H1 (cell line): ENCODE measurements around the gene SLC30A10. TPM values are rescaled to one million over a fixed set of nuclear protein-coding genes. Genes with fewer than 3 reads are reported as not detected.
A peak's percentile ranks its signal among the peaks of the same experiment; 100 is the strongest.

ENCODE experiments used
- CTCF ChIA-PET: fragments of 300-600 bp; sonication (Branson Sonifier 250); formaldehyde crosslinking; loops from one replicate; lab custom pipeline; 2021; ENCODE audit not compliant: partially characterized antibody; lab: Charles Lee
- POLR2A ChIA-PET: fragments of 300-600 bp; sonication (Branson Sonifier 250); formaldehyde crosslinking; loops from one replicate; lab custom pipeline; 2021; ENCODE audit warnings: inconsistent platforms; ENCODE audit not compliant: partially characterized antibody; lab: Charles Lee
- DNase-seq, 2 experiments: peaks; one replicate each; pipeline versions ENCODE4 v3.0.0 to v3.0.0-alpha.2; 2010 to 2022; ENCODE audit warnings: low spot score in 2 of 2, low read depth in 1 of 2, mixed read lengths in 1 of 2
- FAIRE-seq: peaks from 2 replicates; lab custom pipeline; 2011; peaks lifted over from hg19 to GRCh38; lab: Jason Lieb, UNC
- H2AFZ ChIP-seq: 2 replicates; pipeline ENCODE4 v1.8.1; 2012; ENCODE audit warnings: low read length, inconsistent platforms
- H2AK5ac ChIP-seq: 2 replicates; pipeline ENCODE4 v1.6.1; 2013; ENCODE audit warnings: low read depth, low read length
- H2BK120ac ChIP-seq: replicated peaks from 2 replicates; pipeline ENCODE3; 2013; ENCODE audit warnings: low read depth, low read length, inconsistent platforms
- H2BK12ac ChIP-seq: 2 replicates; pipeline ENCODE4 v1.6.1; 2013; ENCODE audit warnings: low read depth, low read length
- H2BK15ac ChIP-seq: 2 replicates; pipeline ENCODE4 v1.6.1; 2013; ENCODE audit warnings: low read length
- H2BK20ac ChIP-seq: 2 replicates; pipeline ENCODE4 v1.6.1; 2013; ENCODE audit warnings: low read length
- H2BK5ac ChIP-seq: 2 replicates; pipeline ENCODE4 v1.6.1; 2013; ENCODE audit warnings: low read depth, low read length
- H3K14ac ChIP-seq: 2 replicates; pipeline ENCODE4 v1.6.1; 2013; ENCODE audit warnings: inconsistent platforms; ENCODE audit not compliant: insufficient read length
- H3K18ac ChIP-seq: 2 replicates; pipeline ENCODE4 v1.6.1; 2013; ENCODE audit warnings: low read length; ENCODE audit errors: extremely low read depth
- H3K23ac ChIP-seq: 2 replicates; pipeline ENCODE4 v1.6.1; 2013; ENCODE audit warnings: inconsistent platforms; ENCODE audit not compliant: insufficient read length
- H3K23me2 ChIP-seq: 2 replicates; pipeline ENCODE4 v1.6.1; 2013; ENCODE audit warnings: low read depth, low read length
- H3K27ac ChIP-seq: 2 replicates; pipeline ENCODE4 v1.6.1; 2011; ENCODE audit warnings: low read depth, low read length, inconsistent platforms
- H3K27me3 ChIP-seq, 4 experiments: replicated peaks in 1 of 4; 1 replicate in 1 of 4; 2 replicates in 3 of 4; pipeline versions ENCODE4 v1.6.1 to v1.8.1; 2011 to 2013; ENCODE audit warnings: low read length in 3 of 4, mild to moderate bottlenecking in 3 of 4, inconsistent platforms in 2 of 4, mixed read lengths in 2 of 4, moderate library complexity in 1 of 4; ENCODE audit not compliant: control insufficient read depth in 3 of 4, insufficient read depth in 3 of 4; ENCODE audit errors: extremely low read depth in 1 of 4
- H3K36me3 ChIP-seq, 4 experiments: 2 replicates each; pipeline versions ENCODE4 v1.6.1 to v1.8.1; 2011 to 2013; ENCODE audit warnings: mild to moderate bottlenecking in 4 of 4, low read length in 3 of 4, moderate library complexity in 2 of 4, control low read depth in 1 of 4, inconsistent platforms in 1 of 4; ENCODE audit not compliant: insufficient read depth in 4 of 4, control insufficient read depth in 2 of 4
- H3K4ac ChIP-seq: replicated peaks from 2 replicates; pipeline ENCODE3; 2013; ENCODE audit warnings: low read length, low read depth, mixed read lengths, inconsistent platforms; ENCODE audit not compliant: insufficient read length
- H3K4me1 ChIP-seq, 4 experiments: replicated peaks in 1 of 4; 1 replicate in 1 of 4; 2 replicates in 3 of 4; pipeline versions ENCODE4 v1.6.1 to v1.8.1; 2011 to 2013; ENCODE audit warnings: low read length in 3 of 4, inconsistent platforms in 2 of 4, mixed read lengths in 1 of 4; ENCODE audit not compliant: insufficient read depth in 4 of 4, control insufficient read depth in 3 of 4
- H3K4me2 ChIP-seq, 2 experiments: 2 replicates each; pipeline versions ENCODE4 v1.6.1 to v1.8.1; 2011 to 2013; ENCODE audit warnings: low read depth in 2 of 2, low read length in 2 of 2, control low read depth in 1 of 2, inconsistent platforms in 1 of 2, mild to moderate bottlenecking in 1 of 2; ENCODE audit not compliant: insufficient read depth in 1 of 2
- H3K4me3 ChIP-seq, 4 experiments: fragments of 200-600, 300-600 bp in 1 of 4; sonication (generic), shearing (Covaris generic), sonication (Bioruptor Twin) in 1 of 4; 2 replicates each; pipeline versions ENCODE4 v1.5.1 to v1.8.1; 2011 to 2016; ENCODE audit warnings: low read length in 4 of 4, low read depth in 3 of 4, control low read depth in 2 of 4, inconsistent platforms in 2 of 4, mild to moderate bottlenecking in 2 of 4, mixed read lengths in 1 of 4, moderate library complexity in 1 of 4; ENCODE audit not compliant: insufficient read depth in 2 of 4; ENCODE audit errors: extremely low read depth in 1 of 4
- H3K56ac ChIP-seq: replicated peaks from 2 replicates; pipeline ENCODE3; 2013; ENCODE audit warnings: low read depth, mild to moderate bottlenecking, mixed read lengths, low read length, inconsistent platforms; ENCODE audit not compliant: insufficient read length
- H3K79me1 ChIP-seq: 2 replicates; pipeline ENCODE4 v1.6.1; 2013; ENCODE audit warnings: low read depth, low read length, control low read depth
- H3K79me2 ChIP-seq, 2 experiments: 2 replicates each; pipeline versions ENCODE4 v1.6.1 to v1.8.1; 2012 to 2013; ENCODE audit warnings: low read length in 2 of 2, mild to moderate bottlenecking in 2 of 2, inconsistent platforms in 1 of 2; ENCODE audit not compliant: insufficient read depth in 2 of 2, control insufficient read depth in 1 of 2
- H3K9ac ChIP-seq, 4 experiments: replicated peaks in 1 of 4; 1 replicate in 1 of 4; 2 replicates in 3 of 4; pipeline versions ENCODE4 v1.6.1 to v1.8.1; 2011 to 2013; ENCODE audit warnings: low read depth in 3 of 4, low read length in 3 of 4, control low read depth in 2 of 4, mild to moderate bottlenecking in 2 of 4, moderate library complexity in 2 of 4, inconsistent platforms in 1 of 4; ENCODE audit errors: extremely low read depth in 1 of 4
- H3K9me3 ChIP-seq, 2 experiments: 2 replicates each; pipeline versions ENCODE4 v1.6.1 to v1.8.1; 2012 to 2013; ENCODE audit warnings: mild to moderate bottlenecking in 2 of 2, moderate library complexity in 2 of 2, control low read depth in 1 of 2, inconsistent platforms in 1 of 2, low read depth in 1 of 2, low read length in 1 of 2, mixed read lengths in 1 of 2; ENCODE audit not compliant: insufficient read depth in 2 of 2
- H4K20me1 ChIP-seq, 2 experiments: replicated peaks in 1 of 2; 2 replicates each; pipeline versions ENCODE3 to v1.8.1; 2011 to 2013; ENCODE audit warnings: inconsistent platforms in 2 of 2, low read length in 2 of 2, mild to moderate bottlenecking in 1 of 2; ENCODE audit not compliant: insufficient read depth in 2 of 2, control insufficient read depth in 1 of 2
- H4K5ac ChIP-seq: 2 replicates; pipeline ENCODE4 v1.6.1; 2013; ENCODE audit warnings: low read length, low read depth, mixed read lengths, inconsistent platforms; ENCODE audit not compliant: insufficient read length
- H4K8ac ChIP-seq: 2 replicates; pipeline ENCODE4 v1.8.0; 2013; ENCODE audit warnings: mild to moderate bottlenecking, moderate library complexity, low read length, inconsistent platforms; ENCODE audit not compliant: insufficient read depth; ENCODE audit errors: extremely low read depth
- H4K91ac ChIP-seq: replicated peaks from 2 replicates; pipeline ENCODE3; 2013; ENCODE audit warnings: low read length, mixed read lengths, inconsistent platforms; ENCODE audit not compliant: insufficient read length
- CEBPB ChIP-seq: IDR thresholded peaks from 2 replicates; pipeline ENCODE4 v1.6.1; 2012; ENCODE audit warnings: low read depth, low read length
- GTF2F1 ChIP-seq: IDR thresholded peaks from 2 replicates; pipeline ENCODE4 v1.6.1; 2012; ENCODE audit warnings: low read depth, low read length, improper control_type of control experiment, borderline replicate concordance
- WGBS, 2 experiments: shearing (Covaris generic) in 1 of 2; methylation state at CpG; one replicate each; pipeline versions ENCODE4 v1.1.6 to v1.1.7; 2013 to 2015; ENCODE audit warnings: low lambda C conversion rate in 2 of 2, mixed read lengths in 2 of 2, inconsistent platforms in 1 of 2, low coverage in 1 of 2, missing lambda C conversion rate in 1 of 2; ENCODE audit not compliant: insufficient replicate concordance in 2 of 2, insufficient coverage in 1 of 2, insufficient read length in 1 of 2; ENCODE audit errors: extremely low coverage in 1 of 2, missing lambda C conversion rate in 1 of 2; 5-methylcytosine and 5-hydroxymethylcytosine counted together
- polyA plus RNA-seq, 7 experiments: library from polyadenylated mRNA; depleted of rRNA in 3 of 7; stranded (reverse) in 5 of 7; unstranded in 2 of 7; fragments of >200 nt in 5 of 7; fragments of 200-250 nt in 2 of 7; gene quantifications; 1 replicate in 5 of 7; 2 replicates in 1 of 7; 4 replicates in 1 of 7; pipeline versions ENCODE4 v1.2.1 to v1.2.3, GENCODE V29; 2011 to 2013; ENCODE audit warnings: missing spikeins in 2 of 7, mixed read lengths in 2 of 7
- total RNA-seq: library from RNA; stranded (reverse); fragmentation: NEBNext Ultra II Directional; extraction: Animal tissue kit (Norgen Biotek cat#: 25700); gene quantifications from 2 replicates; pipeline ENCODE4 v1.2.1, GENCODE V29; 2021

Gene SLC30A10
- total and polyA plus RNA-seq, 2 of the 8 experiments (the other 6 are each of a cell fraction or from before 2014, with no cell fraction given): 0.23 to 0.61 TPM

DNA sequence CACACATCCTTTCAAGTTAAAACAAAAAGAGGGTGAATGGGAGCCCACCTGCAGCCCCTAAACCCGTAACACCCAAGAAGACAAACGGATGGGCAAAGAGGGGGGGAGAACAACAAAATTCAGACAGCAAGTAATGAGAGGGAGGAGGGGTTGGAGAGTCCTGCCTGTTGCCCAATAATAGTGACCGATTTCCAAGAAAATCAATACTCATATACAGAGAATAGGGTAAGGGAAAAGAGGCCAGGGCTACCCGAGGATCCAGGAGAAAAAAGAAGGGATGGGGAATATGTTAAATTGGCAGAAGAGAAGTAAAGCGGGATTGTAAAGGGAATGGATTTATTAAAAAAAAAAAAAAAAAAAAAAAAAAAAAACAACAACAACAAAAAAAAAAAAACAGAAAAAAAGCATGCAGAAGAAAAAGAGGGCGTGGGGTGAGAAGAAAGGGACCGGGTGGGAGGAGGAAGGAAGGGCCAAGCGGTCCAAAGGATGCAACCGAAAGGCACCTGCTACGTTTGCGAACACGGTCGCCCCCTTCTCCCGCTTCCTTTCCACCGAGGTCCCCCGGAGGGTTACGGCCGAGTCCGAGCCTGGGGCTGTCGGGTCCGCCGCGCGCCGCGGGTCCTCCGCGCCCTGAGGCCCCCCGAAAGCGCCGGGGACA, 930 bp downstream of the SLC30A10 start:
- POLR2A ChIA-PET: interaction anchor here (0.8 to 1.5 kb wide), 4 partner anchors 10 to 93 kb away, joined by 3 to 5 read pairs (median 4); no protein-coding TSS in a partner anchor
- no peak overlapping the region for H3K18ac ChIP-seq
- no peak overlapping the region for H2BK120ac ChIP-seq
- no peak overlapping the region for H3K9ac ChIP-seq
- no peaks in the 10 kb centered on the region for H3K79me2 ChIP-seq
- H3K23ac ChIP-seq: no peak overlapping the region
- H3K23me2 ChIP-seq: peaks cover 11% of the 10 kb centered on the region; the same call in 1 of the 2 replicates
- DNase-seq (peak in 1 of 2 experiments; percentile 27), FAIRE-seq (no peak)
- peak overlapping the region; percentile 84 to 99 for H3K4me2 ChIP-seq
- no peak overlapping the region for H4K91ac ChIP-seq
- H2BK5ac ChIP-seq: 0 out of 2 replicates have a peak overlapping the region, but pooled peaks have one; percentile 13
- no peak overlapping the region for H2AK5ac ChIP-seq
- H3K36me3 ChIP-seq: no peaks in the 10 kb centered on the region
- peak overlapping the region; percentile 71; the same call in 1 of the 2 replicates for H4K8ac ChIP-seq
- H2BK20ac ChIP-seq: no peak overlapping the region
- WGBS, 2 experiments: 19 to 100% methylated on average over 1 to 25 of the region's 31 CpGs
- H2AFZ ChIP-seq: peak overlapping the region; percentile 77; the same call in 1 of the 2 replicates
- no peak overlapping the region for H3K14ac ChIP-seq
- no peaks in the 10 kb centered on the region for H3K79me1 ChIP-seq
- no peaks in the 10 kb centered on the region; a peak in 1 of 4 replicates for H3K9me3 ChIP-seq
- no peak overlapping the region for H3K4ac ChIP-seq
- H3K4me1 ChIP-seq: peaks cover 0 to 8% (median 4%) of the 10 kb centered on the region in 4 experiments; a peak in 3 of 7 replicates
- H3K4me3 ChIP-seq: peak overlapping the region; percentile 44 to 67 (median 62)
- no peak overlapping the region for H4K5ac ChIP-seq
- H2BK15ac ChIP-seq: no peak overlapping the region
- peaks cover 0 to 28% (median 23%) of the 10 kb centered on the region in 4 experiments; a peak in 6 of 7 replicates for H3K27me3 ChIP-seq
- H3K27ac ChIP-seq: no peak overlapping the region
- CTCF ChIA-PET: interaction anchor here (0.5 to 1.0 kb wide), 5 partner anchors 37 to 1667 kb away, joined by 3 to 4 read pairs (median 3); no protein-coding TSS in a partner anchor
- H3K56ac ChIP-seq: no peak overlapping the region
- no peak overlapping the region for H2BK12ac ChIP-seq
- no peaks in the 10 kb centered on the region for H4K20me1 ChIP-seq
- TF ChIP-seq CEBPB (0 out of 2 replicates have a peak, but pooled peaks have one; percentile 27), GTF2F1 (no peak)
- TF ChIP-seq, all 59 proteins: peak for 1
